Suprapubic skin (tissue), 3 donors: ENCODE data around the gene CACNA1S.

Experiments
- CTCF ChIP-seq, 2 donors: fragments of 200-600 bp in 1 of 2; fragments of 450-650 bp in 1 of 2; sonication (generic) in 1 of 2; IDR thresholded peaks; one replicate each; pipeline ENCODE4 v1.5.1; 2016 to 2019; ENCODE audit warnings: antibody characterized with exemption in 2 of 2, mild to moderate bottlenecking in 1 of 2, moderate library complexity in 1 of 2
- POLR2A ChIP-seq, 2 donors: fragments of 450-650 bp; IDR thresholded peaks; one replicate each; pipeline ENCODE4 v1.6.1; 2017; ENCODE audit warnings: antibody characterized with exemption in 2 of 2, mild to moderate bottlenecking in 2 of 2, moderate library complexity in 2 of 2

GRCh38 chr1:201088901-201089525, 23.2 kb downstream of the CACNA1S start:
- no peak for TF ChIP-seq POLR2A (IDR thresholded peaks at IDR 0.05)
- TF ChIP-seq CTCF (IDR thresholded peaks at IDR 0.05), result no peak
